HepG2 (cell line): Measurements from ENCODE around the gene DAPK3. TPM values are rescaled to one million over a fixed set of nuclear protein-coding genes. Genes with fewer than 3 reads are reported as not detected.
A peak's percentile ranks its signal among the peaks of the same experiment; 100 is the strongest.

ENCODE experiments used
- CCDC6 ChIP-seq: sonication (generic); formaldehyde crosslinking; IDR thresholded peaks from 2 replicates; pipeline ENCODE4 v1.8.1; 2022; ENCODE audit warnings: mild to moderate bottlenecking, missing genetic modification reagents, moderate library complexity
- KLF12 ChIP-seq: sonication (generic); formaldehyde crosslinking; IDR thresholded peaks from 2 replicates; pipeline ENCODE4 v1.4.0; 2020; ENCODE audit warnings: missing genetic modification reagents, borderline replicate concordance
- MEF2D ChIP-seq: sonication (generic); formaldehyde crosslinking; IDR thresholded peaks from 2 replicates; pipeline ENCODE4 v1.5.1; 2020; ENCODE audit warnings: mild to moderate bottlenecking, missing genetic modification reagents
- NFIC ChIP-seq: IDR thresholded peaks from 2 replicates; pipeline ENCODE4 v1.6.1; 2012; ENCODE audit warnings: mild to moderate bottlenecking, low read length, inconsistent platforms
- RFX5 ChIP-seq: IDR thresholded peaks from 2 replicates; pipeline ENCODE4 v1.6.1; 2011; ENCODE audit warnings: low read depth, low read length, improper control_type of control experiment
- SPEN ChIP-seq: sonication (generic); formaldehyde crosslinking; IDR thresholded peaks from 2 replicates; pipeline ENCODE4 v1.5.1; 2020; ENCODE audit warnings: low read depth, mild to moderate bottlenecking, missing genetic modification reagents
- ZNF10 ChIP-seq: sonication (generic); formaldehyde crosslinking; IDR thresholded peaks from 2 replicates; pipeline ENCODE4 v1.4.0; 2020; ENCODE audit warnings: mild to moderate bottlenecking, low read depth, missing genetic modification reagents, borderline replicate concordance
- ZNF235 ChIP-seq: sonication (generic); formaldehyde crosslinking; IDR thresholded peaks from 2 replicates; pipeline ENCODE4 v1.8.1; 2023; ENCODE audit warnings: mild to moderate bottlenecking, missing genetic modification reagents, borderline replicate concordance
- ZNF331 ChIP-seq: sonication (generic); formaldehyde crosslinking; IDR thresholded peaks from 2 replicates; pipeline ENCODE4 v1.4.0; 2020; ENCODE audit warnings: missing genetic modification reagents
- ZNF441 ChIP-seq: sonication (generic); formaldehyde crosslinking; IDR thresholded peaks from 2 replicates; pipeline ENCODE4 v1.7.0; 2021; ENCODE audit warnings: missing genetic modification reagents, borderline replicate concordance
- ZNF768 ChIP-seq: sonication (generic); formaldehyde crosslinking; IDR thresholded peaks from 2 replicates; pipeline ENCODE4 v1.4.0; 2020; ENCODE audit warnings: missing genetic modification reagents
- ZNF878 ChIP-seq: sonication (generic); formaldehyde crosslinking; IDR thresholded peaks from 2 replicates; pipeline ENCODE4 v1.8.1; 2023; ENCODE audit warnings: mild to moderate bottlenecking, missing genetic modification reagents, moderate library complexity
- polyA plus RNA-seq, 8 experiments: library from polyadenylated mRNA; depleted of rRNA in 3 of 8; stranded (reverse) in 7 of 8; unstranded in 1 of 8; fragments of >200 nt; fragmentation: Illumina TruSeq in 4 of 8; extraction: Trizol in 4 of 8; gene quantifications; 2 replicates each; pipeline versions ENCODE4 v1.2.1 to v1.2.3, GENCODE V29; 2011 to 2016; ENCODE audit warnings: low read depth in 4 of 8, missing spikeins in 1 of 8, mixed read lengths in 1 of 8; ENCODE audit not compliant: insufficient read depth in 1 of 8
- total RNA-seq, 5 experiments: library from RNA; depleted of rRNA; stranded (reverse); fragments of >200 nt; fragmentation: Illumina TruSeq; extraction: Trizol; gene quantifications; 2 replicates each; pipeline ENCODE4 v1.2.3, GENCODE V29; 2016; ENCODE audit warnings: low read depth in 1 of 5
- TF ChIP-seq, protein P1 (sequence below): sonication (generic); formaldehyde crosslinking; IDR thresholded peaks from 2 replicates; pipeline ENCODE4 v1.4.0; 2020; ENCODE audit warnings: mild to moderate bottlenecking, missing genetic modification reagents
- TF ChIP-seq, protein P2 (sequence below): sonication (generic); formaldehyde crosslinking; IDR thresholded peaks from 2 replicates; pipeline ENCODE4 v1.4.0; 2020; ENCODE audit warnings: missing genetic modification reagents, borderline replicate concordance
- TF ChIP-seq, protein P3 (sequence below): sonication (generic); formaldehyde crosslinking; IDR thresholded peaks from 2 replicates; pipeline ENCODE4 v1.5.0; 2020; ENCODE audit warnings: mild to moderate bottlenecking, missing genetic modification reagents
- TF ChIP-seq, protein P4 (sequence below): sonication (generic); formaldehyde crosslinking; IDR thresholded peaks from 2 replicates; pipeline ENCODE4 v1.5.0; 2020; ENCODE audit warnings: mild to moderate bottlenecking, missing genetic modification reagents
- TF ChIP-seq, protein P5 (sequence below): sonication (generic); formaldehyde crosslinking; IDR thresholded peaks from 2 replicates; pipeline ENCODE4 v1.4.0; 2020; ENCODE audit warnings: missing genetic modification reagents, borderline replicate concordance
- TF ChIP-seq, protein P6 (sequence below): sonication (generic); formaldehyde crosslinking; IDR thresholded peaks from 2 replicates; pipeline ENCODE4 v1.4.0; 2020; ENCODE audit warnings: missing genetic modification reagents

Gene DAPK3
- total and polyA plus RNA-seq, 2 of the 13 experiments (the other 11 are each of a cell fraction or from before 2014, with no cell fraction given), result 30.5 to 37.3 TPM

DNA sequence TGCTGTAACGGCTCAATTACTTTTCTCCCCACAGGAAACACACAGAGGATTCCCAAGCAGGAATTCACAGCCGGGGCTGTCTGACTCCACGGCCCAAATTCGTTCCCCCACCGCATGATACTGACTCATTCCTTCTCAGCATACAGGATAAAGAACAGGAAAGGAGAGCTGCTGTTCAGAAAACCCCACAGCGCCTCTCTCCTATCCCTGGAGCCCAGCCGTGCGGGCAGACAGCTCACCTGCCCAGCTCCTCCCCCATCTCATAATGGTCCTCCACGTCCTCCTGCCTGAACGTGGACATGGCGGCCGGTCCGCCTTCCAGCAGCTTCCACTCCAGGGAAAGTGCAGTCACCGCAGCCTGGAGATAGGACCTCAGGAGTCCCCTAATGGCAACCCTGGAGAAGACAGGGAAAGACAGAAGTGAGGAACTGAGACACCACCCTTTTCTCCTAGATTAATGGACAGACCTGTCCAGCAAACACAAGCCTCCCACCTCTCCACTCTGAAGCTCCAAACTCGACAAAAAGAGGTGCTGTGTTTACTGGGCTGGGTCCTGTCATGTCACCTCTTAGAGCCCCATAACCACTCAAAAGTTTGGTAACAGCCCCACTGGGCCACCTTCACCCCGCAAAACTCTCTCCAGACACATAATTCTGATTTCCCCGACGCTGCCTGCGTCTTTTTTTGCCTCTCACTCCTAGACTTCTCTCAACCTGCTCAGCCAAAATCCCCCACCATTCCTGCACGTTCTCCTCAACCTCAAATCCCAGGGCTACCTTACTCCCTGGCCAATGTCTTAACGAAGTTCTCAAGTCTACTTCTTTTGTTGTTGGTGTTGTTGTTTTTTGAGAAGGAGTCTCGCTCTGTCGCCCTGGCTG is 1.2 kb downstream of the DAPK3 start (continued):
- TF ChIP-seq RFX5, result no peak
- no peak for TF ChIP-seq CCDC6 (CRISPR knock-in tag)
- TF ChIP-seq, protein P1, sequence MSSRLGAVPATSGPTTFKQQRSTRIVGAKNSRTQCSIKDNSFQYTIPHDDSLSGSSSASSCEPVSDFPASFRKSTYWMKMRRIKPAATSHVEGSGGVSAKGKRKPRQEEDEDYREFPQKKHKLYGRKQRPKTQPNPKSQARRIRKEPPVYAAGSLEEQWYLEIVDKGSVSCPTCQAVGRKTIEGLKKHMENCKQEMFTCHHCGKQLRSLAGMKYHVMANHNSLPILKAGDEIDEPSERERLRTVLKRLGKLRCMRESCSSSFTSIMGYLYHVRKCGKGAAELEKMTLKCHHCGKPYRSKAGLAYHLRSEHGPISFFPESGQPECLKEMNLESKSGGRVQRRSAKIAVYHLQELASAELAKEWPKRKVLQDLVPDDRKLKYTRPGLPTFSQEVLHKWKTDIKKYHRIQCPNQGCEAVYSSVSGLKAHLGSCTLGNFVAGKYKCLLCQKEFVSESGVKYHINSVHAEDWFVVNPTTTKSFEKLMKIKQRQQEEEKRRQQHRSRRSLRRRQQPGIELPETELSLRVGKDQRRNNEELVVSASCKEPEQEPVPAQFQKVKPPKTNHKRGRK, result no peak
- TF ChIP-seq, protein P2, sequence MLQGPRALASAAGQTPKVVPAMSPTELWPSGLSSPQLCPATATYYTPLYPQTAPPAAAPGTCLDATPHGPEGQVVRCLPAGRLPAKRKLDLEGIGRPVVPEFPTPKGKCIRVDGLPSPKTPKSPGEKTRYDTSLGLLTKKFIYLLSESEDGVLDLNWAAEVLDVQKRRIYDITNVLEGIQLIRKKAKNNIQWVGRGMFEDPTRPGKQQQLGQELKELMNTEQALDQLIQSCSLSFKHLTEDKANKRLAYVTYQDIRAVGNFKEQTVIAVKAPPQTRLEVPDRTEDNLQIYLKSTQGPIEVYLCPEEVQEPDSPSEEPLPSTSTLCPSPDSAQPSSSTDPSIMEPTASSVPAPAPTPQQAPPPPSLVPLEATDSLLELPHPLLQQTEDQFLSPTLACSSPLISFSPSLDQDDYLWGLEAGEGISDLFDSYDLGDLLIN, result no peak
- TF ChIP-seq ZNF10 (CRISPR knock-in tag), result no peak
- TF ChIP-seq NFIC, result no peak
- TF ChIP-seq MEF2D, result no peak
- TF ChIP-seq, protein P3, sequence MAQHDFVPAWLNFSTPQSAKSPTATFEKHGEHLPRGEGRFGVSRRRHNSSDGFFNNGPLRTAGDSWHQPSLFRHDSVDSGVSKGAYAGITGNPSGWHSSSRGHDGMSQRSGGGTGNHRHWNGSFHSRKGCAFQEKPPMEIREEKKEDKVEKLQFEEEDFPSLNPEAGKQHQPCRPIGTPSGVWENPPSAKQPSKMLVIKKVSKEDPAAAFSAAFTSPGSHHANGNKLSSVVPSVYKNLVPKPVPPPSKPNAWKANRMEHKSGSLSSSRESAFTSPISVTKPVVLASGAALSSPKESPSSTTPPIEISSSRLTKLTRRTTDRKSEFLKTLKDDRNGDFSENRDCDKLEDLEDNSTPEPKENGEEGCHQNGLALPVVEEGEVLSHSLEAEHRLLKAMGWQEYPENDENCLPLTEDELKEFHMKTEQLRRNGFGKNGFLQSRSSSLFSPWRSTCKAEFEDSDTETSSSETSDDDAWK (CRISPR knock-in tag), result no peak
- TF ChIP-seq ZNF331 (CRISPR knock-in tag), result no peak
- TF ChIP-seq ZNF878, result no peak
- no peak for TF ChIP-seq KLF12 (CRISPR knock-in tag)
- TF ChIP-seq, protein P4, sequence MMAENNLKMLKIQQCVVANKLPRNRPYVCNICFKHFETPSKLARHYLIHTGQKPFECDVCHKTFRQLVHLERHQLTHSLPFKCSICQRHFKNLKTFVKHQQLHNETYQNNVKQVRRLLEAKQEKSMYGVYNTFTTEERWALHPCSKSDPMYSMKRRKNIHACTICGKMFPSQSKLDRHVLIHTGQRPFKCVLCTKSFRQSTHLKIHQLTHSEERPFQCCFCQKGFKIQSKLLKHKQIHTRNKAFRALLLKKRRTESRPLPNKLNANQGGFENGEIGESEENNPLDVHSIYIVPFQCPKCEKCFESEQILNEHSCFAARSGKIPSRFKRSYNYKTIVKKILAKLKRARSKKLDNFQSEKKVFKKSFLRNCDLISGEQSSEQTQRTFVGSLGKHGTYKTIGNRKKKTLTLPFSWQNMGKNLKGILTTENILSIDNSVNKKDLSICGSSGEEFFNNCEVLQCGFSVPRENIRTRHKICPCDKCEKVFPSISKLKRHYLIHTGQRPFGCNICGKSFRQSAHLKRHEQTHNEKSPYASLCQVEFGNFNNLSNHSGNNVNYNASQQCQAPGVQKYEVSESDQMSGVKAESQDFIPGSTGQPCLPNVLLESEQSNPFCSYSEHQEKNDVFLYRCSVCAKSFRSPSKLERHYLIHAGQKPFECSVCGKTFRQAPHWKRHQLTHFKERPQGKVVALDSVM (CRISPR knock-in tag), result no peak
- no peak for TF ChIP-seq ZNF441 (CRISPR knock-in tag)
- TF ChIP-seq ZNF768 (CRISPR knock-in tag), result 0 out of 2 replicates have a peak, but pooled peaks have one; percentile 23
- TF ChIP-seq, protein P5, sequence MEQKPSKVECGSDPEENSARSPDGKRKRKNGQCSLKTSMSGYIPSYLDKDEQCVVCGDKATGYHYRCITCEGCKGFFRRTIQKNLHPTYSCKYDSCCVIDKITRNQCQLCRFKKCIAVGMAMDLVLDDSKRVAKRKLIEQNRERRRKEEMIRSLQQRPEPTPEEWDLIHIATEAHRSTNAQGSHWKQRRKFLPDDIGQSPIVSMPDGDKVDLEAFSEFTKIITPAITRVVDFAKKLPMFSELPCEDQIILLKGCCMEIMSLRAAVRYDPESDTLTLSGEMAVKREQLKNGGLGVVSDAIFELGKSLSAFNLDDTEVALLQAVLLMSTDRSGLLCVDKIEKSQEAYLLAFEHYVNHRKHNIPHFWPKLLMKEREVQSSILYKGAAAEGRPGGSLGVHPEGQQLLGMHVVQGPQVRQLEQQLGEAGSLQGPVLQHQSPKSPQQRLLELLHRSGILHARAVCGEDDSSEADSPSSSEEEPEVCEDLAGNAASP (CRISPR knock-in tag), result no peak
- TF ChIP-seq SPEN (CRISPR knock-in tag), result no peak
- no peak for TF ChIP-seq ZNF235 (CRISPR knock-in tag)
- TF ChIP-seq, protein P6, sequence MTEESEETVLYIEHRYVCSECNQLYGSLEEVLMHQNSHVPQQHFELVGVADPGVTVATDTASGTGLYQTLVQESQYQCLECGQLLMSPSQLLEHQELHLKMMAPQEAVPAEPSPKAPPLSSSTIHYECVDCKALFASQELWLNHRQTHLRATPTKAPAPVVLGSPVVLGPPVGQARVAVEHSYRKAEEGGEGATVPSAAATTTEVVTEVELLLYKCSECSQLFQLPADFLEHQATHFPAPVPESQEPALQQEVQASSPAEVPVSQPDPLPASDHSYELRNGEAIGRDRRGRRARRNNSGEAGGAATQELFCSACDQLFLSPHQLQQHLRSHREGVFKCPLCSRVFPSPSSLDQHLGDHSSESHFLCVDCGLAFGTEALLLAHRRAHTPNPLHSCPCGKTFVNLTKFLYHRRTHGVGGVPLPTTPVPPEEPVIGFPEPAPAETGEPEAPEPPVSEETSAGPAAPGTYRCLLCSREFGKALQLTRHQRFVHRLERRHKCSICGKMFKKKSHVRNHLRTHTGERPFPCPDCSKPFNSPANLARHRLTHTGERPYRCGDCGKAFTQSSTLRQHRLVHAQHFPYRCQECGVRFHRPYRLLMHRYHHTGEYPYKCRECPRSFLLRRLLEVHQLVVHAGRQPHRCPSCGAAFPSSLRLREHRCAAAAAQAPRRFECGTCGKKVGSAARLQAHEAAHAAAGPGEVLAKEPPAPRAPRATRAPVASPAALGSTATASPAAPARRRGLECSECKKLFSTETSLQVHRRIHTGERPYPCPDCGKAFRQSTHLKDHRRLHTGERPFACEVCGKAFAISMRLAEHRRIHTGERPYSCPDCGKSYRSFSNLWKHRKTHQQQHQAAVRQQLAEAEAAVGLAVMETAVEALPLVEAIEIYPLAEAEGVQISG (CRISPR knock-in tag), result no peak
